ENCODE measurements around the gene CD6.
A peak's percentile ranks its signal among the peaks of the same experiment; 100 is the strongest.

CD6 gene

GRCh38 chr11:60971520-60971919 is at the start of gene CD6:
Gene CD6, plus strand, starts transcription at chr11:60971680. Its CDS starts 186 bp downstream, at chr11:60971866.
- peak; percentile 79 to 81 for DNase-seq

- DNase-seq: no peak
Observed at GRCh38 chr11:60921777-60922335, 49.6 kb upstream of the CD6 start.

GRCh38 chr11:60922906-60923305 is 48.6 kb upstream of the CD6 start:
- no peak for DNase-seq

GRCh38 chr11:60923326-60923725 is 48.2 kb upstream of the CD6 start:
- no peak for DNase-seq

GRCh38 chr11:60923800-60924109 is 47.7 kb upstream of the CD6 start:
- no peak for DNase-seq

GRCh38 chr11:60924110-60924905 is 47.2 kb upstream of the CD6 start, which contains the start of gene TMEM132A:
Gene TMEM132A, plus strand, starts transcription at chr11:60924460. Its CDS starts 174 bp downstream, at chr11:60924634.
- DNase-seq: peak; percentile 38 to 43

- DNase-seq: peak in 1 of 2 experiments; percentile 25
Observed at GRCh38 chr11:60924906-60925853, 46.3 kb upstream of the CD6 start.

GRCh38 chr11:60925868-60926267 is 45.6 kb upstream of the CD6 start:
- DNase-seq: no peak

GRCh38 chr11:60926500-60926899 is 45.0 kb upstream of the CD6 start:
- DNase-seq: no peak

GRCh38 chr11:60927061-60927592 is 44.4 kb upstream of the CD6 start:
- DNase-seq: no peak

- no peak for DNase-seq
Observed at GRCh38 chr11:60927600-60927999, 43.9 kb upstream of the CD6 start.

- no peak for DNase-seq
Observed at GRCh38 chr11:60928563-60929001, 42.9 kb upstream of the CD6 start.

GRCh38 chr11:60929764-60930163 is 41.7 kb upstream of the CD6 start:
- no peak for DNase-seq

GRCh38 chr11:60930394-60930793 is 41.1 kb upstream of the CD6 start:
- no peak for DNase-seq

- no peak for DNase-seq
Observed at GRCh38 chr11:60931917-60932316, 39.6 kb upstream of the CD6 start.

- no peak for DNase-seq
Observed at GRCh38 chr11:60932605-60933356, 38.7 kb upstream of the CD6 start.

GRCh38 chr11:60933416-60934123 is 37.9 kb upstream of the CD6 start:
- DNase-seq: no peak

GRCh38 chr11:60934124-60934789 is 37.2 kb upstream of the CD6 start:
- DNase-seq: no peak

- no peak for DNase-seq
Observed at GRCh38 chr11:60934790-60935605, 36.5 kb upstream of the CD6 start.

Measured in activated T-cell treated with anti-CD3 and anti-CD28 coated beads, Interleukin-2, amount 50 U/mL, for 48 hours (primary cell).